HG02759 (cell line): ENCODE results near the gene FNBP1.
"Not testable (repeated sequence)": the region's sequence is repeated elsewhere in the genome, so short reads cannot be mapped to it uniquely, and the experiment has no call there.

Experiments used
- ATAC-seq: cut with Tn5 transposase; IDR thresholded peaks from one replicate; pipeline ENCODE4 v1.9.1; 2021; ENCODE audit warnings: mild to moderate bottlenecking, moderate library complexity; ENCODE audit not compliant: unreplicated experiment

The FNBP1 gene

DNA sequence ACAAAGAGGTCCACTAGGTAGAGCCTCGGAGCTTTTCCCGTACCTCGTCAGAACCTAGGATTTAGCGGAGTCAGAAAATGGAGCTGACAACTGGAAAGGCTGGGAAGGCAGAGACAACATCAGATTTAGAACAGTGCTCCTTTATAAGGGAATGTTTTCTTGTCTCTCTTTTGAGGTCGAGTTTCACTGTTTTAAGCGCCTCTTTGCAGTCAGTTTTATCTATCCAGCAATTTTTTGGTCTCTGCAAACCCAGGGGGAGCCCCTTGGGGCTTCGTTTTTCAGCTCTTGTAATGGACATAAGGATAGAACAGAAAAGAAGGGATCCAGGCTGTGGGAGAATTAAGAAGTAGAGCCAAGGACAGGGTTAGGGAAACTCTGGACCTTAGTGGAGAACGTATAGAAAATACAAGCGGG lies 80.5 kb downstream of the FNBP1 start:
- no peak for ATAC-seq

DNA sequence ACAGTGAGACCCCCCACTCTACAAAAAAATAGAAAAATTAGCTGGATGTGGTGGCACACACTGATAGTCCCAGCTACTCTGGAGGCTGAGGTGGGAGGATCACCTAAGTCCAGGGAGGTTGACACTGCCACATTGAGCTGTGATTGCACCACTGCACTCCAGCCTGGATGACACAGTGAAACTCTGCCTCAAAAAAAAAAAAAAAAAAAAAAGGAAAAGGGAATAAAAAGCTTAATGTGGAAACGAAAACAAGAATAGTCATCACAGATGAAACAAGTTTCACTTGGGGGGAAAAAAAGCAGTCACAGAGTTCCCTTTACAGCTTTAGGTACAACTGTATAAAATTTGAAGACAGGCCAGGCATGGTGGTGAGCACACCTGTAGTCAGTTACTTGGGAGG lies 84.2 kb downstream of the FNBP1 start:
- ATAC-seq = no peak

DNA sequence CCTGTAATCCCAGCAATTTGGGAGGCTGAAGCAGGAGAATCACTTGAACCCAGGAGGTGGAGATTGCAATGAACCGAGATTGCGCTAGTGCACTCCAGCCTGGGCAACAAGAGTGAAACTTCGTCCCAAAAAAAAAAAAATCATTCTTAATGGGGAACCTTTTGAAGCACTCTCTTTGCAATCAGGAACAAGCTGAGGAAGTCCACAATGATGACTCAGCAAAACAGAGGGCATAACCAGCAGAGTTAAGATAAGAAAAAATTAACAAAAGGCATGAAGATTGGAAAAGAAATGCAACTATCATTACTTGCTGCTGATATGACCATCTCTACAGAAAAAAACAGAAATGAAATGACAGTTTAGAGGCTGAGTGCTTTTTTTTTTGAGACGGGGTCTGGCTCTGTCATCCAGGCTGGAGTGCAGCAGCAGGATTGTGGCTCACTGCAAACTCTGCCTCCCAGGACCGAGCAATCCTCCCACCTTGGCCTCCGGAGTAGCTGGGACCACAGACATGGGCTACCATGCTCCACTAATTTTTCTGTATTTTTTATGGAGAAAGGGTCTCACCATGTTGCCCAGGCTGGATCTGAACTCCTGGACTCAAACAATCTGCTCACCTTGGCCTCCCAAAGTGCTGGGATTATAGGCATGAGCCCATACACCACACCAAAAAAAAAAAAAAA lies 88.0 kb downstream of the FNBP1 start:
- ATAC-seq = no peak

DNA sequence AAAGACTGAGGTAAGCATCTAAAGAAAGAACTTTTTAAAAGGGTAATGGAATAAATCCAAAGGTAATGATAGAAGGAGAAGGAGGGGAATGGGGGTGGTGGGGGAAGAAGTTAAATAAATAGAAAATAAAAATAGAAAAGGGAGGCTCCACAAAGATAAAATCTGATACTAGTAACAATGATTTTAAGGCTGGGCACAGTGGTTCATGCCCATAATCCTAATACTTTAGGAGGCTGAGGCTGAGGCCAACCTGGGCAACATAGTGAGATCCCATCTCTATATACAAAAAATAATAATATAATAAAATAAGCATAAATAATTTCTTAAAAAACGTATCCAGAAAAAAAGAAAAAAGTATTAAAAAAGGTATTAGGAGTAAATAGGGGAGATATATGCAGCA lies 89.3 kb downstream of the FNBP1 start:
- no peak for ATAC-seq

DNA sequence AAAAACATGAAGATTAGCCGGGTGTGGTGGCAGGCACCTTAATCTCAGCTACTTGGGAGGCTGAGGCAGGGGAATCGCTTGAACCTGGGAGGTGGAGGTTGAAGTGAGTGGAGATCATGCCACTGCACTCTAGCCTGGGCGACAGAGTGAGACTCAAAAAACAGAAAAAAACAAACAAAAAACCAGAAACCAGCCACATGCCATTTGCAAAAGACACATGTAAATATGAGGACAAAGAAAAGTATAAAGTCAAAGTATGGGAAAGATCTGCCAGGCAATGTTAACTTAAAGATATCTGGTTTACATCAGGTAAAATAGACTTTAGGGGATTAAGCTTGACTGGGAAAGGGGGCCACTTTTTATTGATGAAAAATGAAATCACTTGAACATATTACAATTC lies 90.7 kb downstream of the FNBP1 start:
- no peak for ATAC-seq

DNA sequence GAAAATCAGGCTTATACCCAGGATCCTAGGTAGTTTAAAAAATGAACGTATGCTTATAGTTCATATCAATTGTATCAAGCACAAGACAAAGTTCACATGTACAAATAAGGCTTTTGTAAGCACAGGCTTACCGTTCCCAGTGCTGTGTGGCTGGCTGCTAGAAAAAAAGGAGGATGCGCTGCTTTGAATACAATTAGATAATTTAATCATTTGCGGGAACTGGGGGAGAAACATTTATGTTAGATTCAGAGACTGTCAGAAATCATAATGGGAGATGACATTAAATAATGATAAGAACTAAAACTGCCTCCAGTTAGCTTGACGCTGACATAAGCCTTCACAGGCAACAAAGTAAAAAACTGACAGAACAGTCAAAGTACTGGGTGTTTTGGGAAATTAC lies 93.2 kb downstream of the FNBP1 start:
- no peak for ATAC-seq

DNA sequence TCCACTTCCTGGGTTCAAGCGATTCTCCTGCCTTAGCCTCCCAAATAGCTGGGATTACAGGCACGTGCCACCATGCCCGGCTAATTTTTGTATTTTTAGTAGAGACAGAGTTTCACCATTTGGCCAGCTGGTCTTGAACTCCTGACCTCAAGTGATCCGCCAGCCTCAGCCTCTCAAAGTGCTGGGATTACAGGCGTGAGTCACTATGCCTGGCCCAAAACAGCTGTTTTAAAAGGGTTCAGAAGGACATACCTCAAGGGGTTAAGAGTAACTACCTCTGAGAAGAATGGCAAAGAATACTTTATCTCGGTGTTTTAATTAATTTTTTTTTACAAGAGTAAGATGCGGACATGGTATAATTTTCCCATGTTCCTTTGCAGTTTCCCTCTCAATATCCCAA lies 94.4 kb downstream of the FNBP1 start:
- ATAC-seq = not testable (repeated sequence)

DNA sequence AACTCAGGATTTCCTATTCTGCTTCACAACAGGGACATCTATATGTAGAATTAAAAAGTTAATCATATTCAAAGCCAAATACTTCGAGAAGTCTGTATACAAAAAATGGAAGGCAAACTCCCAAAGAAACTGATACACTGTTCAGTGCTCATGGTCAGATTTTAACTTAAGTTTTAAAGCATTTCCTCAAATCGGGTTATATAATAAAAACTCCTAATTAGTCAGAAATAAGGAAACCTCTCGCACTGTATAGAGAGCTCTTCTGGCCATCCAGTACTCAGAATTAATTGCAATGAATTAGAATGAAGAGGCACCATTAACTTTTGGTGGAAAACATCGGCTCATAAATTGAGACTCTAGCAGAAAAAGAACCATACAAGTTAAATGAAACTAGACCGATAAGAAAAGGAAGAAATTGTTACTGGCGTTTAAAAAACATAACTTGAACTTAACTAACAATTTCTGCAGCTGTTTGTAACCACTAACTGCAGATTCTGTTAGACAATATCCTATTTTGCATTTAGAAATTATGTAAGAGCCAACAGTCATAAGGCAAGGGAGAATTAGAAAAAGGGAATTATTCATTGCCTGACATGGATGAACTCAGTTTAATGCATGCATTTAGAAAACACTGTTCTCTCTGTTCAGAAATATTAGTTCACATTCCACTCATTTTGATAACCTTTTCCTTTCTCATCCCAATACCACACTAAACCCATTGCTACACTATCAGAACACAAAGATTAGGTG lies 96.6 kb downstream of the FNBP1 start:
- no peak for ATAC-seq

DNA sequence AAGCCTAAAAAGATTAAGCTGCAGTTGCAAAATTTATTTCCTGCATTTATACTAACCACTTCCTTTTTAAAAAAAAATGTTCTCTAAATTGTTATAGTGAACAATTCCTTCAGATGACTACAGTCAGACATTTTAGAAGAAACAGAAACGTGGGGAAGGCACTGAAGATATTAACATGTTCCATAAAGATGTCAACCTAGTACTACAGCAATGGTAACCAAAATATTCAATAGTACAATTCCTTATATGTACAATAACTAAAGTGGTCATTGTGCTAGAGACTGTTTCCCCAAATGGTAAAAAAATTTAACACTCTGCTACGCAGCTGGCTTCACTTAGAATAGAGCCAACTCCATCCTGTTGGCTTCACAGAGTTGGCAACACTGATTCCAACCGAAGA lies 97.7 kb downstream of the FNBP1 start:
- ATAC-seq = no peak

DNA sequence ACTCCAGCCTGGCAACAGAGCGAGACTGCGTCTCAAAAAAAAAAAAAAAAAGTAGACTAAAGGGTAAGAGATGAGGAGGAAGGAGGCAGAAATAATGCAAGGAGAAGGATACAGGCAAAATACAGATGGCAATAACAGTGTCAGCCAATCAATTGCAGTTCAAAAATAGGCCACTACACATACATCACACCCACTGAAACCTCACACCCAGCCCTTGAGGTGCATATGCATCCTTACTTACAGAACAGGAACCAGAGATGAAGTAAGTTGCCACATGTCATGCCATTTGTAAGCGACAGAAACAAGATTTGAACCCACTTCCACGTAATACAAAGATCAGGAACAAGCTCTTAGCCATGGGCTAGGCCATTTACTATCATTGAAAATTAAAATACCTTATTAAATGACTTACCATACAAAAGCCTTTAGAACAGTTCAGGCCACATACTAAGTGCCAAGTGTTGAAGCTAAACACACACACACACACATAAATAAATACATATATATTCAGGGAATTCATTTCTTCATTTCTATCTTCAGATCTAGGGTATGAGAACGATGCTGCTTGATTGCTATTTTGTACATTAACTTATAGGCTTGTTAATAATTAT lies 98.4 kb downstream of the FNBP1 start:
- ATAC-seq = no peak

DNA sequence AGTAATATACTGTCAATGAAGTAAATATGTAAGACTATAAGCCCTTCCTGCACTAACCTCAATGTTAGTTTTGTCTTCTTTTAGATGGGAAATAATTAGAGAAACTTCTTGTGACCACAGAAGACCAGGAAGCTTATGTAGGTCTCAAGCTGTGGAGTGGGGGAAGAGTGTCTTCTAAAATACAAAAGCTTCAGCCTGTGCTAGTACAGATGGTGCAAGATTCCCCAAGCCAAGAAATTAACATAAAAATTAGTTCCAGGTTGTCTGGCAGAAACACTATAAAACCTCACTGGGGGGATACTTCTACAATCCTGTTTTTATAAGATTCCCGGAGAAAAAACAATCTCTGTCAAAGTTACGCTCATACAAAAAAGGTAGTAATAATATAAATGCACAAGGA lies 103.6 kb downstream of the FNBP1 start:
- no peak for ATAC-seq

DNA sequence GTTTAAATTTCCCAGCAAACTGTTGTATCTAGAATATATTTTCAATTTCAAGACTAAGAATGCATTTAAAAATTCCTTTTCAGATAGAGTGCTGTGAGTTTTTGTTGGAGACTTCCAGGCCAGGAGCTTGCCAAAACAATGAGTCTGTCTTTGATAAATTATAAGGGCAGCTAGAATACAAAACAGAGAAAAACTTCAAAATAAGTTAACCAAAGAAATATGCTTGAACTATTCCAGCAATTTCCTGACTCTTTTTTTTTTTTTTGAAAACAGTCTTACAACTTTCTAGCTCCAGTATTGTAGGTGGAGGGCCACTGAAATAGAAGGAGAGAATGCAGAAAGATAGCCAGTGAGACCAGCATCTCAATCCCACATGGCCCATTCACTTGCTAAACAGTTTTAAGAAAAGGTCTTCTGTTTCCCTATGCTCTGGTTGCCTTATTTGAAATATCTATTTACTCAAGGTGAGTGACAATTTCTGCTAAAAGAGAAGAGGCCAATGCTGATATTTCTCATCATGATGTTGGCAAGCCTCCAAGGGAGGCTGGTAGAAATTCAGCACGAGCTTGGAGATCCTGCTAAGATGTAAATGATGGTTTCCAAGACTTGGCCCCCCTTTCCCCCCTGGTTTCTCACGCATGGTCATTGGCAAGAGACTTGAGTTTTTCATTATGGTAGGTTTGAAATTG lies 104.6 kb downstream of the FNBP1 start:
- no peak for ATAC-seq

DNA sequence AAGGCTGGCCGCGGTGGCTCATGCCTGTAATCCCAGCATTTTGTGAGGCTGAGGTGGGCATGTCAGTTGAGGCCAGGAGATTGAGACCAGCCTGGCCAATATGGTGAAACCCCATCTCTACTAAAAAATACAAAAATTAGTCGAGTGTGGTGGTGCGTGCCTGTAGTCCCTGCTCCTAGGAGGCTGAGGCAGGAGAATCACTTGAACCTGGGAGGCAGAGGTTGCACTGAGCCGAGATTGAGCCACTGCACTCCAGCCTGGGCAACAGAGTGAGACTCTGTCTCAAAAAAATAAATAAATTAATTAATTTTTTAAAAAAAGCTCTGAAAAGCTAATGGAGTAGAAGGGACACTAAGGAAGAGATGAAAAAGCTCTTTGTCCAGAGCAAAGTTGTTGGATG lies 105.1 kb downstream of the FNBP1 start:
- not testable (repeated sequence) for ATAC-seq

DNA sequence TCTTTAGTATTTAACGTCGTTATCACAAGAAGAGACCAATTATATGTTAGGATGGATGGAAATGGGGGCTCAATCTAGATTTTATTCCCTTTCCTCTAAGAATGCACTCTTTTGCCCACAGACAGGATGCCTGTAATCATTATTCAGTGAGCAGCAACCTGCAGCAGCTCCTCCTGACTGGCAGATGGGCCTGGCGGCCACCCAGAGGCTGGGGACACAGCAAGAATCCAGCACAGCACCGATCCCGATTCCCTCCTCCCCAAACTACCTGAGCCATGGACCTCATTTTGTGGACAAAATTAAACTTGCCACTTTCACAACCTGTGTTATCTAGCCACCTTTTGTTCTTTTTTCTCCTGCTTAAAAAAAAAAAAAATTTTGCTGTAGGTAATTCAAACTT lies 106.8 kb downstream of the FNBP1 start:
- ATAC-seq = no peak

DNA sequence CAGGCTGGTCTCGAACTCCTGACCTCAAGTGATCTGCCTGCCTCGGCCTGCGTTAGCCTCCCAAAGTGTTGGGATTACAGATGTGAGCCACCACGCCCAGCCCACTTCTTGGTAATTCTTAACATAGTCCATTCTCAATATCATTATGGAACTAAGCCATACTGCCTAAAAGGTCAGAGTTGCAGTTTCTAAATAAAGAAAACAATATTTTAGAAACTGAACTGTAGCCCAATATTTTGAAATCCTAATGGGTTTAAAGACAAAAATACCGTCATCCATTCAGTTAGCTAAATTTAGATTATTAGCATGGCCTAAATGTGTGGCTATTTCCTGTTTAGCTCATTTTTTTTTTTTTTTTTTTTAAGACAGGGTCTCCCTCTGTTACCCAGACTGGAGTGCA lies 108.2 kb downstream of the FNBP1 start:
- no peak for ATAC-seq

DNA sequence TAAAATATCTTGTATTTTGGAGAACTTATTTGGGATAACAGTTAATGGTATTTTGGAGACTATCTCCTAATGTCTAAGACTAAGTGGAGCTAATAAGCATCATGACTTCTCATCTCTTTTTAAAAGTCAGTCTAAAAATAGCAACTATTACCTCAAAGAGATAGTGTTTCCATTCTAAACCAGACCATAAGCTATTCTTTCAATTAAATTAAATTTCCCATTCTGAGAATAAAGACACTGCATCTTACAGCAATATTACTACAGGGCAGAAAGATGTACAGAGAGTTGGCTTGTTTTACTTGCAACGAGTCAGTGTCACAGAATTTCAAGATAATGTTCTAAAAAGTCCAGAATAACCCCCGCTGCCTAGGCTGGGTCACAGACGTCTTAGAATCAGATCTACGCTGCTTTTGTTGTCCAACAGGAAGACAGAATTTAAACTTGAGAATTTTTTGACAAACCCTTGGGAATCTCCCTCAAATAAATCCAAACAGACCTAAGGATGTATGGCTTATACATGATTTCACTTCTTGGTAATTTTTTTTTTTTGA lies 108.9 kb downstream of the FNBP1 start:
- ATAC-seq = no peak

DNA sequence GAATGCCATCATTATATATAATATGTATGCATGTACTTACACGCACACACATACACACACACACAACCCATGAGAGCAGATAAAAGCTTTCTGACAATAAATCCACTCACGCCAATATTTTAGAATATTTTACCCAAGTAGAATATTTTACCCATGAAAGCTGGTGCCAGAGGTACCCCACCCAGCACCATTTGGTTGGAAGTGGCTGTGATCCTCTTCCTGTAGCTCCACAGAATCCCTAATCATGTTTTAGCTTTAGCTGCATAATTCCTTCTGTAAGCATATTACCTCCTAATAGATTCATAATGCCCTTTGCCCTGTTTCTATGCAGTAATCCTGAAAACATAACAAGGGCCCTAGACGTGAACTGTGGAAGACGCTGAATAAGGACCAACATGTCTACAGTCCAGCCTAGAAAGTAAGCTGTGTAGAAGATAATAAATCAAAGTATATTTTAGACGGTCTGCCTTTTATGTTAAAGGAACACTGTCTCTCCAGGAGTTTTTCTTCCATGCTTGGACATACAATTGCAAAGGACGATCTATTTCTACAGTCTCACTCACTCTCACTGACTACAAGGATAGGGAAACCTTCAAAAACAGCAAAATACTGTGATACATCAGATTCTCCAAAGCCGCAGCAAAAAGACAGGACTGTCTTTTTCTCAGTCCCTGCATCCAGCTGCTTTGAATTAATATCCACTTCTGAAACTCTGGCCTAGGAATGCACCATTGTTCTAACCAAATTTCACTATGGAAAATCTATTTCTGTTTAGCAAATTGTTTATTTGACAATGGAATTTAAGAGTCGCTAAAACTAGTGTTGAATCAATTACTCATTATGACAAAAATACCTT lies 109.6 kb downstream of the FNBP1 start:
- no peak for ATAC-seq

DNA sequence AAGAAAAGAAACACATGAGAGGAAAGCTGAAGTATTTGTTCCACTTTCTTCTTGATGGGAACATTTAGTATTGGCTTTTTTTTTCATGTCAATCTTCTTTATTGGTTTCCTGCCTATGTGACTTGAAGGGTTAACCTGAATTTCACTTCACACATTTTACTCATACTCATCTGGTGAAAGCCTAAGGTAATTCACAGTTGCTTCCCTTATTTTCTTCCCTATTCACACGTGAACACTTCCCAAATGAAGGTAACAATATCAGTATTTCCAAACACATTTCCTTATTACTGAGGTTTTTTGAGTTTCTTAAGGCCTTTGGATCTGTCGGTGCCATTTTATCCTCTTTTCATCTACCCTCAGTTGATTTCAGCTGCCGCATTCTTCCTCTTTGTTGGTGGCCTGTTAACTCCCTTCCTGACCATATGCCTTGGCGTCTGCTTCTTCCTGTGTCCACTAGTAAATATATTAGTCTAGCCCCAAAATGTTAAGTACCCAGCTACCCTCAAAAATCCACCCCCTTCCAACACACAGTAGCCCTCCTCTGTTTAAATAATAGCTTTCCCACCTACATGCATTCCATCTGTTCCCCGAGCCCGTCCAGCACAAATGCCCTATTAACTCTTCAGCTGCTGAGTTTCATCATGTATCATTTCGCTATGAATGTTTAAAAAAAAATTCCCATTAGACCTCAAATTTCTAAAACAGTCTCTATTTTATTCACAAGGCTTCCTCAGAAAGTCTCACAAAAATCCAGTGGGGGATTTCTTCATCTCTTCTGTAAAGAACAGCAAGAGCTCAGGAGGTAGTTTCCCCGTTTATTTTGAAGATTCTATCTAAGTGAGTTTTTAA lies 110.5 kb downstream of the FNBP1 start:
- ATAC-seq = no peak

DNA sequence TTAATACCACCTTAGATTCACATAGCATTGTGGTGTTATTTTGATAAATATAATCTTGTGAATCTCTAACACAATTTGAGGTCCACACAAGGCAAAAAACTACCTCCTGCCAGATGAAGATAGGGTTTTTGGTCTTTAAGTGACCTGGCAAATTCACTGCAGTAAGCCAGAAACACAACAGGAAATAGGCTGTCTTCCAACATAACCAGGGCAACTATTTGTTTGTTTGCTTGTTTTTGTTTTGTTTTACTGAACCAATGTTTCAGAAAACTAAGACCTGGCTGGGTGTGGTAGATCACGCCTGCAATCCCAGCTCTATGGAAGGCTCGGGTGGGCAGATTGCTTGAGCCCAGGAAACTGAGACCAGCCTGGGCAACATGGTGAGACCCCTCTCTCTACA lies 112.2 kb downstream of the FNBP1 start:
- no peak for ATAC-seq
